Stomach (tissue), 9 donors: ENCODE results near the gene CUL9. TPM values are rescaled to one million over a fixed set of nuclear protein-coding genes. Genes with fewer than 3 reads are reported as not detected.
A peak's percentile ranks its signal among the peaks of the same experiment; 100 is the strongest.

ENCODE experiments used
- DNase-seq, 2 donors: peaks; one replicate each; pipeline versions ENCODE4 v3.0.0 to v3.0.0-alpha.2; 2013 to 2019
- H3K27ac ChIP-seq, 5 donors: fragments of 200-600 bp in 4 of 5; sonication (generic) in 4 of 5; one replicate each; pipeline ENCODE4 v1.5.1; 2013 to 2019; ENCODE audit warnings: mild to moderate bottlenecking in 1 of 5, moderate library complexity in 1 of 5
- H3K27me3 ChIP-seq, 3 donors: fragments of 200-600 bp; sonication (generic); one replicate each; pipeline ENCODE4 v1.5.1; 2017 to 2019; ENCODE audit warnings: mixed run types in 1 of 3
- H3K36me3 ChIP-seq, 4 donors: fragments of 200-600 bp; sonication (generic); 1 replicate in 3 of 4; 2 replicates in 1 of 4; pipeline ENCODE4 v1.5.1; 2016 to 2019
- H3K4me1 ChIP-seq, 4 donors: fragments of 200-600 bp; sonication (generic); one replicate each; pipeline ENCODE4 v1.5.1; 2016 to 2019
- H3K4me3 ChIP-seq, 4 donors: fragments of 200-600 bp; sonication (generic) in 3 of 4; one replicate each; pipeline ENCODE4 v1.5.1; 2016 to 2019; ENCODE audit warnings: mild to moderate bottlenecking in 1 of 4
- H3K9me3 ChIP-seq, 4 donors: fragments of 200-600 bp; sonication (generic); one replicate each; pipeline ENCODE4 v1.5.1; 2016 to 2019
- EP300 ChIP-seq: sonication (generic); formaldehyde crosslinking; IDR thresholded peaks from one replicate; pipeline ENCODE4 v1.6.1; 2017; ENCODE audit warnings: antibody characterized with exemption
- POLR2A ChIP-seq, 4 donors: fragments of 450-650 bp; IDR thresholded peaks; one replicate each; pipeline ENCODE4 v1.6.1; 2016; ENCODE audit warnings: antibody characterized with exemption in 4 of 4, control low read depth in 2 of 4, mild to moderate bottlenecking in 1 of 4, moderate library complexity in 1 of 4
- POLR2AphosphoS5 ChIP-seq, 3 donors: sonication (generic); formaldehyde crosslinking; IDR thresholded peaks; one replicate each; pipeline ENCODE4 v1.6.1; 2016; ENCODE audit warnings: antibody characterized with exemption in 3 of 3
- WGBS, 5 donors: extraction: QIAGEN DNeasy Blood & Tissue Kit in 3 of 5; methylation state at CpG; one replicate each; pipeline versions ENCODE4 v1.1.5 to v1.1.7; 2013 to 2018; 5-methylcytosine and 5-hydroxymethylcytosine counted together
- intact Hi-C: fragments of 100-400 bp; cut with DNase I; formaldehyde crosslinking; loops from one replicate; pipeline ENCODE4 v1.15.1; 2023; ENCODE audit warnings: low total_unique reads
- polyA plus RNA-seq, 3 donors: library from polyadenylated mRNA; stranded (reverse); fragments of 200-250 nt; gene quantifications; one replicate each; pipeline ENCODE4 v1.2.3, GENCODE V29; 2013
- total RNA-seq, 5 donors: library from RNA; depleted of rRNA; stranded (reverse); fragments of >200 nt; gene quantifications; one replicate each; pipeline versions ENCODE4 v1.1.0 to v1.2.3, GENCODE V29; 2014 to 2016
- TF ChIP-seq, protein P1 (sequence below), 7 experiments: fragments of 450-650 bp in 4 of 7; fragments of 200-600 bp in 3 of 7; sonication (generic) in 3 of 7; IDR thresholded peaks; one replicate each; pipeline ENCODE4 v1.5.1; 2016 to 2019; ENCODE audit warnings: antibody characterized with exemption in 7 of 7, control low read depth in 2 of 7, mild to moderate bottlenecking in 1 of 7
- donor health status: healthy with polysubstance abuse.
- donor health status: Bipolar disorder and iron deficiency.
- donor health status: healthy.

Gene CUL9
- total and polyA plus RNA-seq, 8 donors: 22.8 to 120 (median 45.0) TPM

- peaks cover 17 to 37% (median 29%) of the 10 kb centered on the region in 4 donors for H3K4me1 ChIP-seq
- no peak for DNase-seq
- H3K36me3 ChIP-seq: peaks cover 42 to 66% (median 59%) of the 10 kb centered on the region in 4 donors
- WGBS, 5 donors: 93 to 98% (median 97%) methylated on average over 4 of the region's 4 CpGs
- TF ChIP-seq POLR2AphosphoS5 (IDR thresholded peaks at IDR 0.05) (no peak), POLR2A (IDR thresholded peaks at IDR 0.05) (no peak), EP300 (no peak)
- TF ChIP-seq, protein P1, sequence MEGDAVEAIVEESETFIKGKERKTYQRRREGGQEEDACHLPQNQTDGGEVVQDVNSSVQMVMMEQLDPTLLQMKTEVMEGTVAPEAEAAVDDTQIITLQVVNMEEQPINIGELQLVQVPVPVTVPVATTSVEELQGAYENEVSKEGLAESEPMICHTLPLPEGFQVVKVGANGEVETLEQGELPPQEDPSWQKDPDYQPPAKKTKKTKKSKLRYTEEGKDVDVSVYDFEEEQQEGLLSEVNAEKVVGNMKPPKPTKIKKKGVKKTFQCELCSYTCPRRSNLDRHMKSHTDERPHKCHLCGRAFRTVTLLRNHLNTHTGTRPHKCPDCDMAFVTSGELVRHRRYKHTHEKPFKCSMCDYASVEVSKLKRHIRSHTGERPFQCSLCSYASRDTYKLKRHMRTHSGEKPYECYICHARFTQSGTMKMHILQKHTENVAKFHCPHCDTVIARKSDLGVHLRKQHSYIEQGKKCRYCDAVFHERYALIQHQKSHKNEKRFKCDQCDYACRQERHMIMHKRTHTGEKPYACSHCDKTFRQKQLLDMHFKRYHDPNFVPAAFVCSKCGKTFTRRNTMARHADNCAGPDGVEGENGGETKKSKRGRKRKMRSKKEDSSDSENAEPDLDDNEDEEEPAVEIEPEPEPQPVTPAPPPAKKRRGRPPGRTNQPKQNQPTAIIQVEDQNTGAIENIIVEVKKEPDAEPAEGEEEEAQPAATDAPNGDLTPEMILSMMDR (IDR thresholded peaks at IDR 0.05): no peak
- no peak overlapping the region for H3K4me3 ChIP-seq
- intact Hi-C loops: no loop called here
- H3K9me3 ChIP-seq: no peaks in the 10 kb centered on the region
- H3K27ac ChIP-seq: no peak overlapping the region
- H3K27me3 ChIP-seq: no peaks in the 10 kb centered on the region
Measured at GRCh38 chr6:43183441-43183840, 1.4 kb downstream of the CUL9 start.

- TF ChIP-seq EP300 (no peak), POLR2AphosphoS5 (IDR thresholded peaks at IDR 0.05) (no peak), POLR2A (IDR thresholded peaks at IDR 0.05) (no peak)
- TF ChIP-seq, protein P1 (IDR thresholded peaks at IDR 0.05): no peak
- no peak for DNase-seq
- intact Hi-C loops: no loop called here
- H3K27me3 ChIP-seq: no peaks in the 10 kb centered on the region
- H3K27ac ChIP-seq: no peak overlapping the region
- peaks cover 17 to 37% (median 29%) of the 10 kb centered on the region in 4 donors for H3K4me1 ChIP-seq
- peaks cover 32 to 66% (median 59%) of the 10 kb centered on the region in 4 donors for H3K36me3 ChIP-seq
- H3K9me3 ChIP-seq: no peaks in the 10 kb centered on the region
- H3K4me3 ChIP-seq: no peak overlapping the region
- WGBS, 5 donors: 89 to 94% (median 92%) methylated on average over 21 of the region's 21 CpGs
Measured at GRCh38 chr6:43184268-43184985, 2.4 kb downstream of the CUL9 start.

DNA sequence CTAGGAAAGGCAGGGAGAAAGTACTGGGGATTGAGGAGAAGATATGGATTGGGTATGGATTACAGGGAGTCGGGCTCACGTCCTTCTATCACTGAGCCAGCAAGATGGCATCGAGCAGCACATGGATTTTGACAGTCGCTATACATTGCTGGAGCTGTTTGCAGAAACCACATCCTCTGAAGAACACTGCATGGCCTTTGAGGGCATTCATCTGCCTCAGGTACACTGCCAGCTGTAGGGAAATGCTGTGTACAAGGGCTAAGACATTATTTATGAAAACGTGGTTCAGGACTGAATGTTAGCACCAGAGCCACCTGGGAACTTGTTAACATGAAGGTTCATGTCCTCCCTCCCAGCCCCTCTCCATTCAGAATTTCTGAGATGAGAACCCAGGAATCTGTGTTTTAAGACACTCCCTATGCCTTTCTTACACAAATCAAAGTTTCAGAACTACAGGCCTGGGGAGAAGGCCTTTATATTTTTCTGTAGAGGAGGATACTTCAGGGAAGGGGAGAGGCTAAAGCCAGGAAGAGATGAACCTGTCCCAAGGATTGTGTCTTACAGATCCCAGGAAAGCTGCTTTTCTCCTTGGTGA, 3.5 kb downstream of the CUL9 start:
- H3K27me3 ChIP-seq: no peaks in the 10 kb centered on the region
- no peak for TF ChIP-seq EP300
- no peak for TF ChIP-seq POLR2AphosphoS5 (IDR thresholded peaks at IDR 0.05)
- TF ChIP-seq POLR2A (IDR thresholded peaks at IDR 0.05): no peak
- TF ChIP-seq, protein P1 (IDR thresholded peaks at IDR 0.05): no peak
- H3K4me3 ChIP-seq: no peak overlapping the region
- DNase-seq: peak in 1 of 2 donors; percentile 26
- no peak overlapping the region for H3K27ac ChIP-seq
- H3K4me1 ChIP-seq: peaks cover 17 to 37% (median 29%) of the 10 kb centered on the region in 4 donors
- WGBS, 5 donors: 71 to 79% (median 77%) methylated on average over 5 of the region's 5 CpGs
- intact Hi-C loops: no loop called here
- H3K36me3 ChIP-seq: peaks cover 24 to 63% (median 57%) of the 10 kb centered on the region in 4 donors
- no peaks in the 10 kb centered on the region for H3K9me3 ChIP-seq

DNA sequence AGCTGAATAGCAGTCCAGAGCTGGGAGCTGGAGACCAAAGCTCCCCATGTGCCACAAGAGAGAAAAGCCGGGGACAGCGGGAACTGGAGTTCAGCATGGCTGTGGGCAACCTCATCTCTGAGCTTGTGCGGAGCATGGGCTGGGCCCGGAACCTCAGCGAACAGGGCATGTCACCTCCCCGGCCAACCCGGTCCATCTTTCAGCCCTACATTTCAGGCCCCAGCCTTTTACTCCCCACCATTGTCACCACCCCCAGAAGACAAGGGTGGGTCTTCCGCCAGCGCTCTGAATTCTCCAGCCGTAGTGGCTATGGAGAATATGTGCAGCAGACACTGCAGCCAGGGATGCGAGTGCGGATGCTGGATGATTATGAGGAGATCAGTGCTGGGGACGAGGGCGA, 4.0 kb downstream of the CUL9 start:
- peaks cover 24 to 66% (median 59%) of the 10 kb centered on the region in 4 donors for H3K36me3 ChIP-seq
- DNase-seq: no peak
- no peak overlapping the region for H3K4me3 ChIP-seq

More for the DNA sequence above, 4.0 kb downstream of the CUL9 start:
- H3K9me3 ChIP-seq: no peaks in the 10 kb centered on the region
- intact Hi-C loops: no loop called here
- no peak overlapping the region for H3K27ac ChIP-seq
- H3K4me1 ChIP-seq: peaks cover 17 to 36% (median 27%) of the 10 kb centered on the region in 4 donors
- TF ChIP-seq EP300 (no peak), POLR2A (IDR thresholded peaks at IDR 0.05) (no peak), POLR2AphosphoS5 (IDR thresholded peaks at IDR 0.05) (no peak)
- TF ChIP-seq, protein P1 (IDR thresholded peaks at IDR 0.05): no peak
- 95 to 98% (median 96%) methylated on average over 14 of the region's 14 CpGs for WGBS, 5 donors
- no peaks in the 10 kb centered on the region for H3K27me3 ChIP-seq
